HepG2 (cell line): ENCODE results near the gene CKS1B. TPM values are rescaled to one million over a fixed set of nuclear protein-coding genes. Genes with fewer than 3 reads are reported as not detected.

Experiments used
- AKAP8 ChIP-seq: sonication (generic); formaldehyde crosslinking; IDR thresholded peaks from 2 replicates; pipeline ENCODE4 v1.5.1; 2020; ENCODE audit warnings: mild to moderate bottlenecking, missing genetic modification reagents
- ARNT ChIP-seq: fragments of 450-650 bp; IDR thresholded peaks from 2 replicates; pipeline ENCODE4 v1.6.1; 2017
- ATF3 ChIP-seq: sonication (generic); formaldehyde crosslinking; IDR thresholded peaks from 2 replicates; pipeline ENCODE4 v1.4.0; 2020; ENCODE audit warnings: missing genetic modification reagents
- ATF4 ChIP-seq, 2 experiments: fragments of 450-650 bp in 1 of 2; sonication (generic) in 1 of 2; formaldehyde crosslinking; IDR thresholded peaks; 2 replicates each; pipeline versions ENCODE4 v1.5.0 to v1.8.0; 2020 to 2022; ENCODE audit warnings: mild to moderate bottlenecking in 1 of 2, missing genetic modification reagents in 1 of 2
- CENPBD1 ChIP-seq: sonication (generic); formaldehyde crosslinking; IDR thresholded peaks from 2 replicates; pipeline ENCODE4 v1.8.0; 2022; ENCODE audit warnings: missing genetic modification reagents, low read depth, mild to moderate bottlenecking, borderline replicate concordance
- DR1 ChIP-seq: sonication (generic); formaldehyde crosslinking; IDR thresholded peaks from 2 replicates; pipeline ENCODE4 v1.8.0; 2021; ENCODE audit warnings: mild to moderate bottlenecking, missing genetic modification reagents, inconsistent platforms
- ERF ChIP-seq: IDR thresholded peaks from 2 replicates; pipeline ENCODE4 v1.6.1; 2018; ENCODE audit warnings: missing biosample characterization, missing genetic modification reagents
- GFI1 ChIP-seq: sonication (generic); formaldehyde crosslinking; IDR thresholded peaks from 2 replicates; pipeline ENCODE4 v1.5.0; 2020; ENCODE audit warnings: missing genetic modification reagents, mild to moderate bottlenecking, borderline replicate concordance
- LCORL ChIP-seq, 2 experiments: fragments of 450-650 bp in 1 of 2; sonication (generic) in 1 of 2; formaldehyde crosslinking in 1 of 2; IDR thresholded peaks; 2 replicates each; pipeline versions ENCODE4 v1.5.0 to v1.6.1; 2017 to 2020; ENCODE audit warnings: antibody characterized with exemption in 1 of 2, missing genetic modification reagents in 1 of 2
- MAFG ChIP-seq: sonication (generic); formaldehyde crosslinking; IDR thresholded peaks from 2 replicates; pipeline ENCODE4 v1.5.1; 2020; ENCODE audit warnings: mild to moderate bottlenecking, missing genetic modification reagents
- NR3C1 ChIP-seq: sonication (generic); formaldehyde crosslinking; IDR thresholded peaks from 2 replicates; pipeline ENCODE4 v1.4.0; 2020; ENCODE audit warnings: missing genetic modification reagents
- SAFB2 ChIP-seq: sonication (generic); formaldehyde crosslinking; IDR thresholded peaks from 2 replicates; pipeline ENCODE4 v1.5.1; 2020; ENCODE audit warnings: missing genetic modification reagents, low read depth, mild to moderate bottlenecking, borderline replicate concordance
- TRAFD1 ChIP-seq: sonication (generic); formaldehyde crosslinking; IDR thresholded peaks from 2 replicates; pipeline ENCODE4 v1.5.1; 2020; ENCODE audit warnings: missing genetic modification reagents, mild to moderate bottlenecking, borderline replicate concordance
- ZFP36 ChIP-seq: fragments of 150-350 bp; IDR thresholded peaks from 2 replicates; pipeline ENCODE4 v1.6.1; 2018; ENCODE audit warnings: borderline replicate concordance, low read length, low read depth; ENCODE audit not compliant: partially characterized antibody
- ZFP36L1 ChIP-seq: sonication (generic); formaldehyde crosslinking; IDR thresholded peaks from 2 replicates; pipeline ENCODE4 v1.8.0; 2022; ENCODE audit warnings: mild to moderate bottlenecking, missing genetic modification reagents, moderate library complexity
- ZNF276 ChIP-seq: sonication (generic); formaldehyde crosslinking; IDR thresholded peaks from 2 replicates; pipeline ENCODE4 v1.4.0; 2020; ENCODE audit warnings: mild to moderate bottlenecking, low read depth, missing genetic modification reagents
- ZNF556 ChIP-seq: sonication (generic); formaldehyde crosslinking; IDR thresholded peaks from 2 replicates; pipeline ENCODE4 v1.4.0; 2020; ENCODE audit warnings: mild to moderate bottlenecking, missing genetic modification reagents, borderline replicate concordance
- ZNF607 ChIP-seq: sonication (generic); formaldehyde crosslinking; IDR thresholded peaks from 2 replicates; pipeline ENCODE4 v1.5.1; 2020; ENCODE audit warnings: missing genetic modification reagents, mild to moderate bottlenecking, borderline replicate concordance
- polyA plus RNA-seq, 8 experiments: library from polyadenylated mRNA; depleted of rRNA in 3 of 8; stranded (reverse) in 7 of 8; unstranded in 1 of 8; fragments of >200 nt; fragmentation: Illumina TruSeq in 4 of 8; extraction: Trizol in 4 of 8; gene quantifications; 2 replicates each; pipeline versions ENCODE4 v1.2.1 to v1.2.3, GENCODE V29; 2011 to 2016; ENCODE audit warnings: low read depth in 4 of 8, missing spikeins in 1 of 8, mixed read lengths in 1 of 8; ENCODE audit not compliant: insufficient read depth in 1 of 8
- total RNA-seq, 5 experiments: library from RNA; depleted of rRNA; stranded (reverse); fragments of >200 nt; fragmentation: Illumina TruSeq; extraction: Trizol; gene quantifications; 2 replicates each; pipeline ENCODE4 v1.2.3, GENCODE V29; 2016; ENCODE audit warnings: low read depth in 1 of 5
- TF ChIP-seq, protein P1 (sequence below): sonication (generic); formaldehyde crosslinking; IDR thresholded peaks from 2 replicates; pipeline ENCODE4 v1.5.1; 2020; ENCODE audit warnings: mild to moderate bottlenecking, moderate library complexity, missing genetic modification reagents
- TF ChIP-seq, protein P2 (sequence below): sonication (generic); formaldehyde crosslinking; IDR thresholded peaks from 2 replicates; pipeline ENCODE4 v1.4.0; 2020; ENCODE audit warnings: missing genetic modification reagents

Gene CKS1B
- total and polyA plus RNA-seq, 2 of the 13 experiments (the other 11 are each of a cell fraction or from before 2014, with no cell fraction given): 217 to 222 TPM

DNA sequence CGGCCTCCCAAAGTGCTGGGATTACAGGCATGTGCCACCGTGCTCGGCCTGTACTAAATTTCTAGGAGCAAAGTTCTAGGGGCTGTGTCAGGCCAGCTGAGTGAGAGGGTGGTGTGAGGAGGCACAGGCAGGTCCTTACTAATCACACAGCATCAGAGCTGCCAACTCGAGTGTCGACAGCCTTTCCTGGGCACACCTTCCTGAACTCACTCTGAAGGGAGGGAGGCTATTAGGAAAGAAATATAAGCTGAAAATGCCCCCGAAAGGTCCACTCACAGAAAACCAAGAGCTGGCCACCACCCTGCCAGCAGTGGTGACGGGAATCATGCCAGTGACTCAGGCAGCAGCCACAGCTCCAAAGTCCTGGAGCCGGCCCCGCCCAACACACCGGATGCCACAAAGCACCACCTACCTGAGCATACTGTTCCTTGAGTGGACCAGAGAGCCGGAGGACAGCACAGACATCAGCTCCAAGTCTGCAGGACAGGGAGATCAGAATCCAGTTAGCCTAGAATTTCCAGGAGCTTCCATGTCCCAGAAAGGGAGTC lies 42.5 kb upstream of the CKS1B start (continued):
- no peak for TF ChIP-seq DR1 (CRISPR knock-in tag)
- peak; percentile 74 for TF ChIP-seq ZNF607 (CRISPR knock-in tag)
- peak; percentile 64; the same call in 1 of the 2 replicates for TF ChIP-seq ERF (CRISPR knock-in tag)
- no peak for TF ChIP-seq CENPBD1 (CRISPR knock-in tag)
- TF ChIP-seq ZFP36L1 (CRISPR knock-in tag): no peak
- TF ChIP-seq MAFG (CRISPR knock-in tag): no peak
- 0 out of 2 replicates have a peak, but pooled peaks have one; percentile 20 for TF ChIP-seq AKAP8 (CRISPR knock-in tag)
- TF ChIP-seq, protein P1, sequence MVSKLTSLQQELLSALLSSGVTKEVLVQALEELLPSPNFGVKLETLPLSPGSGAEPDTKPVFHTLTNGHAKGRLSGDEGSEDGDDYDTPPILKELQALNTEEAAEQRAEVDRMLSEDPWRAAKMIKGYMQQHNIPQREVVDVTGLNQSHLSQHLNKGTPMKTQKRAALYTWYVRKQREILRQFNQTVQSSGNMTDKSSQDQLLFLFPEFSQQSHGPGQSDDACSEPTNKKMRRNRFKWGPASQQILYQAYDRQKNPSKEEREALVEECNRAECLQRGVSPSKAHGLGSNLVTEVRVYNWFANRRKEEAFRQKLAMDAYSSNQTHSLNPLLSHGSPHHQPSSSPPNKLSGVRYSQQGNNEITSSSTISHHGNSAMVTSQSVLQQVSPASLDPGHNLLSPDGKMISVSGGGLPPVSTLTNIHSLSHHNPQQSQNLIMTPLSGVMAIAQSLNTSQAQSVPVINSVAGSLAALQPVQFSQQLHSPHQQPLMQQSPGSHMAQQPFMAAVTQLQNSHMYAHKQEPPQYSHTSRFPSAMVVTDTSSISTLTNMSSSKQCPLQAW (CRISPR knock-in tag): no peak
- no peak for TF ChIP-seq ATF4 (CRISPR knock-in tag; IDR thresholded peaks at IDR 0.05)
- 0 out of 2 replicates have a peak, but pooled peaks have one; percentile 19 for TF ChIP-seq TRAFD1 (CRISPR knock-in tag)
- peak; percentile 57; the same call in 1 of the 2 replicates for TF ChIP-seq GFI1 (CRISPR knock-in tag)
- TF ChIP-seq NR3C1 (CRISPR knock-in tag): no peak
- TF ChIP-seq ZFP36: no peak
- 0 out of 2 replicates have a peak, but pooled peaks have one; percentile 59 for TF ChIP-seq ZNF276 (CRISPR knock-in tag)
- TF ChIP-seq ARNT: no peak
- no peak for TF ChIP-seq LCORL (IDR thresholded peaks at IDR 0.05)
- peak; percentile 73; the same call in 1 of the 2 replicates for TF ChIP-seq LCORL (CRISPR knock-in tag; IDR thresholded peaks at IDR 0.05)
- TF ChIP-seq, protein P2, sequence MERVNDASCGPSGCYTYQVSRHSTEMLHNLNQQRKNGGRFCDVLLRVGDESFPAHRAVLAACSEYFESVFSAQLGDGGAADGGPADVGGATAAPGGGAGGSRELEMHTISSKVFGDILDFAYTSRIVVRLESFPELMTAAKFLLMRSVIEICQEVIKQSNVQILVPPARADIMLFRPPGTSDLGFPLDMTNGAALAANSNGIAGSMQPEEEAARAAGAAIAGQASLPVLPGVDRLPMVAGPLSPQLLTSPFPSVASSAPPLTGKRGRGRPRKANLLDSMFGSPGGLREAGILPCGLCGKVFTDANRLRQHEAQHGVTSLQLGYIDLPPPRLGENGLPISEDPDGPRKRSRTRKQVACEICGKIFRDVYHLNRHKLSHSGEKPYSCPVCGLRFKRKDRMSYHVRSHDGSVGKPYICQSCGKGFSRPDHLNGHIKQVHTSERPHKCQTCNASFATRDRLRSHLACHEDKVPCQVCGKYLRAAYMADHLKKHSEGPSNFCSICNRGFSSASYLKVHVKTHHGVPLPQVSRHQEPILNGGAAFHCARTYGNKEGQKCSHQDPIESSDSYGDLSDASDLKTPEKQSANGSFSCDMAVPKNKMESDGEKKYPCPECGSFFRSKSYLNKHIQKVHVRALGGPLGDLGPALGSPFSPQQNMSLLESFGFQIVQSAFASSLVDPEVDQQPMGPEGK: peak; percentile 56
- TF ChIP-seq ATF3: no peak
- peak; percentile 49; the same call in 1 of the 2 replicates for TF ChIP-seq ZNF556 (CRISPR knock-in tag)
- TF ChIP-seq SAFB2 (CRISPR knock-in tag): no peak
